Endometrium (tissue), 2 donors: ENCODE results near the gene MRPS6.

ENCODE experiments used
- FAIRE-seq: peaks from 2 replicates; lab custom pipeline; 2012; peaks lifted over from hg19 to GRCh38; lab: Jason Lieb, UNC
- donor health status: control.
- donor health status: control.

MRPS6 gene

DNA sequence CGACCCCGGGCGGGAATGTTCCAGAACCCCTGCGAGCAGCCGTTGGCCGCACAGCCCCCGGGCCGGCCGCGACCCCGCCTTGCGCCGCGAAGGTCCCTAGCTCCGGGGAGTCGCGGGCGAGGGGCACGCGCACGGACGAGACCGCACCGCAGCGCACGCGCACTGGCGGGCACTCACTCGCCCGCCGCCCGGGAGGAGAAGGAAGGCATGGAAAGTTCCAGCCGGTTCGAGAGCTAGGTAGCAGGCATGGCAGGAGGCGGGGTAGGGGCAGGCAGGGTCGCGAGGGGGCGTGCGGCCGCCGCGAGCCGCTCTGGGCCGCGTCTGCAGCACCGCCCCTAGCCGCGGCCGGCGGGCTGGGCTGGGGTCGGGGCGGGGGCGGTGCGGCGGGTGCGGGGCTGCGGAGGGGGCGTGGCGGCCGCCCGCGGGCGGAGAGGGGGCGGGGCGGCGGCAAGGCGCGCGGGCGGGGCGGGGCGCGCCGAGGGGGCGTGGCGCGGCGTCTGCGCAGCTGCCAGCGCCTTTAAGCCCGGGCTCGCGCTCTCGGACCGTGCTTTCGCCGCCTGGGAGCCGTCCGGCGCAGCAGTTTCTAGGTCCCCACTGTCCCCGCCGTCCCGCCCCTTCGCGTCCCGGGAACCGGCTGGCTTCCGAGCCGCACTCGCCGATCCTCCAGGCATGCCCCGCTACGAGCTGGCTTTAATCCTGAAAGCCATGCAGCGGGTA is at the start of gene MRPS6, which contains the start of gene SLC5A3:
TSS of gene MRPS6 (plus strand) at position 547 of the 717 bp plus-strand sequence. CDS start at position 670, 123 bp downstream.
TSS of gene SLC5A3 (plus strand) at position 547 of the 717 bp plus-strand sequence. CDS start 21,621 bp downstream, outside the sequence.
- FAIRE-seq, result no peak

DNA sequence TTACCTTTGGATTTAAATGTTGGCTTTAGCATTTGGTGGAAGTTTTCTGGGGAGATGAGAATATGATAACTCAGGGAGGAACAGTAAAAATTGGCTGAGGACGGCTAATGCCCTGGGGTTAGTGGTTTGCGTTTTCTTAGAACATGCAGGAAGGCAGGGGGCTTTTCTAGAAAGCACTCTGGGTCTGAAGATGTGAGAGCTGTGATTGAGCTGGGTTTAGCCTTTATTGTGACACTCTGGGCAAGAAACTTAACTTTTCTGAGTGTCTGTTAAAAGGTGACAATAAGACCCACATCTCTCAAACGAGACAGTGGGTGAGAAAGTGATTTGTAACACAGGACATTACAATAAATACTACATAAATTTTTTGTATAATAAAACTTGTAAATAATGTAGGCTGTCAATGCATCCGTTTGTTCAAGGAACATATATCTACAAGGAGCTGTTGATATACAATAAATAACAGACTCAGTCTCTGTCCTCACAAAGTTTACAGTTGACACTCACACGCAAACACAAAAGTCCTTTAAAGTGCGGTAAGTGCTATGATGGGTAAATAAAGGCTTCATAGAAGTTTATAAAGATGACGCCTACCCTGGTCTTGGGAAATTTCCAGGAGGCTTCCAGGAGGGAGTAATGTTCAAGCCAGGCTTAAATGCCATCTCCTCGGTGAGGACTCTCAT is 49.5 kb upstream of the MRPS6 start:
- no peak for FAIRE-seq

DNA sequence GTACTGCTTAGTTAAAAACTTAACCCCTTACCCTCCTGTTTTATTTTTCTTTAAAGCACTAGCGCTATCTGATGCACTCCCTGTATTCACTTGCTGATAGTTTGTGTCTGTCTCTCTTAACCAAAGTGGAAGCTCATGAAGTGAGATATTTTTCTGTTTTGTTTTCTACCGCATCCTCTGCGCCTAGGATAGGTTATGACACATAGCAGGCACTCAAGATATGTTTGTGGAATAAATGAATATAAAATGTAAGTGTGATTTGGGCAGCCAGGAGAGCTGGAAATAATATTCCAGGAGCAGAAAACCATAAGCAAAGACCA is 49.0 kb upstream of the MRPS6 start:
- FAIRE-seq, result no peak

DNA sequence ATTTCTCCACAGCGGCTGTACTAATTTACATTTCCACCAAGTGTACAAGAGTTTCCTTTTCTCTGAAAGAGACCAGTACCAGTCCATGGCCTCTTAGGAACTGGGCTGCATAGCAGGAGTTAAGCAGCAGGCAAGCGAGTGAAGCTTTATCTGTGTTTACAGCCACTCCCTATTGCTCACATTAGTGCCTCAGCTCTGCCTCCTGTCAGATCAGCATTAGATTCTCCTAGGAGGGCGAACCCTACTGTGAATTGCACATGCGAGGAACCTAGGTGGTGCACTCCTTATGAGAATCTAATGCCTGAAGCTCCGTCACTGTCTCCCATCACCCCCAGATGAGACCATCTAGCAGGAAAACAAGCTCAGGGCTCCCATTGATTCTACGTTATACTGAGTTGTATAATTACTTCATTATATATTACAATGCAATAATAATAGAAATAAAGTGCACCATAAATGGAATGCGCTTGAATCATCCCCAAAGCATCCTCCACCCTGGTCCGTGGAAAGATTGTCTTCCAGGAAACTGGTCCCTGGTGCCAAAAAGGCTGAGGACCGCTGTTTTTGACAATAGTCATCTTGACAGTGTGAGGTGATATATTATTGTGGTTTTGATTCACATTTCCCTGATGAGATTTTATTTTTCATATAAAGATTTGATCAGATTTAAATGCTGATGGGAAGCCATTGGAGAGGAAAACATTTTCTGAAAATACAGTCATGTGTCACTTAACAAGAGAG is 45.5 kb upstream of the MRPS6 start:
- no peak for FAIRE-seq

DNA sequence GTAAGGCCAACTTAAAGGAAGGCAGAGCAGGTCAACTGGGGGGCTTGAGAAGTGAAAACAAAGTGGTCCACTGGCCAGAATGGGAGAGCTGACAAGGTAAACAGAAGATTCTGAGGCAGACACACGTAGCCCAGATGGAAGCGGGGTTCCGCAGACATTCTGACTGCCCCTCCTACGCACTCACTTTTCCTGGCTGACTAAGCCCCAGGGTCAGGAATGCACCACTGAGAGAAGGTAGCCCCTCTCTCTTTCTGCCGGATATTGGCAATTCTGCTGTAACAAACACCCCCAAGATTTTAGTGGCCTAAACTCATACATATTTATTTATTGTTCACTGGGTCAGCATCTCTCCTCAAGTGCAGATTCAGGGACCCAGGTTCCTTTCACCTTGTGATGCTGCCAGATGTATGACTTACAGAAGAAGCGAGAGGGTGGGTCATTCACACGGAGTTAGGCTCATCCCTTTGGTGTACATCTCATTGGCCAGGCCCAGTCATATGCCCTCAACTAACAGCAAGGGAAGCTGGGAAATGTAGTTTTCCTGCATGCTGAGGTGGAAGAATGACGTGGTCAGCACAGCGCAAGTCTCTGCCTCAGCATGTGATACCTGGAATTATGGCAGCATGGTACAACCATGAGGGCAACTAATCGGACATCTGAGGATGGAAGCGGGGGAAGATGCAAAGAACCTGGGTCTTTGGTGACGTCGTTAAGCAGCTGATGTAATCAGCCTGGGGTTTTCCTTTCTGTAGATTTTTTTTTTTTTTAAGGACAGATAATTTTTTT is 43.4 kb upstream of the MRPS6 start:
- FAIRE-seq, result no peak

DNA sequence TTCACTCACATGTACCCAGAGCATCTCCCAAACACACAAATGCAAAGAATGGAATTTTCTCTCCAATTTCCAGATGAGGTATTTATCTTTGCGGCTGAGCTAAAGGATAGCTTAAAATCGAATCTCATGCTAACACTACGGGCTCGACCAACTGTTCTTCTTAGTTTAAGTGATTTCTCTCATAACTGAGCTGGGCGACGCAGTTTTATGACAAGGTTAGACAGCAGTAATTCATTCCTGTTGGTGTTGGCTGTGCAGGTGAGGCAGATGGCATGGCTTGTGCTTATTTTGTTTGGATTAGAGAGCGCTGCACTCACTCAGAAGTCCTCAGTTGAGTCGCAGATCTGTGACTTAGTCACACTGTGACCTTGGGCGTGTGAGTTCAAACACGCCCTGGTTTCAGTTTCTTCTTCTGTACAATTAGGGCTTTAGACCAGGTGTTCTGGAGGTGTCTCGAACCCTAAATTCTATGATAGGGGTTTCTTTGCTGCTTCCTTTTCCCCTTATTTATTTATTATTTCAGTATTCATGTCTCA is 41.5 kb upstream of the MRPS6 start:
- FAIRE-seq, result no peak

DNA sequence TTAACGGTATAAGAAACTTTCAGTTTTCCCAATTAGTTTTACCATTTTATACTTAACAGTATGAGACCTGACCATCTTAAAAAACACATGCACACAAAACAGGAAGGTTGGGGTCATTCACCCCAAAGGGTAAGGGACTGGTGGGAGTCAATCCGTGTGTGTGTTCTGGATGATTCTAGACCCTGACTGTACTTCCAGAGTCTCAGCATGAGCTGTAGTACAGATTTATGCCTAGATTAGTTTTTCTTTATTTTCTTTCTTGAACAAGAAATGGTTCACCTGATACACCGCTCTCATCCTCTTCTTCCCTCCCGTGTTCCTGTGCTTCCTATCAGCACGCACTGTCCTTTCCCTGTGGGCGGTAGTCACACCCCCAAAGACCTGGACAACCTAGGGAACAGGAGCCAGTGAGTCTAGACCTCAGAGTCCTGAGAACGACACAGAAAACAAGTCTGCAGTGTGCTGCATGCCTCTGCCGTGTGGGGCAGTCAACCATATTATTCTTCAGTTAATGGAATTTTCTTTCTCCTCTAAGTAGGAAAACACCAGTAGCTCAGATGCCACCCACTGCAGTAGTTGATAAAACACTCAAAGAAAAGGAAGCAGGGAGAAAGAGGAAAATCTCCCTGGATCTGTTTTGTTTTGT is 38.9 kb upstream of the MRPS6 start:
- no peak for FAIRE-seq

DNA sequence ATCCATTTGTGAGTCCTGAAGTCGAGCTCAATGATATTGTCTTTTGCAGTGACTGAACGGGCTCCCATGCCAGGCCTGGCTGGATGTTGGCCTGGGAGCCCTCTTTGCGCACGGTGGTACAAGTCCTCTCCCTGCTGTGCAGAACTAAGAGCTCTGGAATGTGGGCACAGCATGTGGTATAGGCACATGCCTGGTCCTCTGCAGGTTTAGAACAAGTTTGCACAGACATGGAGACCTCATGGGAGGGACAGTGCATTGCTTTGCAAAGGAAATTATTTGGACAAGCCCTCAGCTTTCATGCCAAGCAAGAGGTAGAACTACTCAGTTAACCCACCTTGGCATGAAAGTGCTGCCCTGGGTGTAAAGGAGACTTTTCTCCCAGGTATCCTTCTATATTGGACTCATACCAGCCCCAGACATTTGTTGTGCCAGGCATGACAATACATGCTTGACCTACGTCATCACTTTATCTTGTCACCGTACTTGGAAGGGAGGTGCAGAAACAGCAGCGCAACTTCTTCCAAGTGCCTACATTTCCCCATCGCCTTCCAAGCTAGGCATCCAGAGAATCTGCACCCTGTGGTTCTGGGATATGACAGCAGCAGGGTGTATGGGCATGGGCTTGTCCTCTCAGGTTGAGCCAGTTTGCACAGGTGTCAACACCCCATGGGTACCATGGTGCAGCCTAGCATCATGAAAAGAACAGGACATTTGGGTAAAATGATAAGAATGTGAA is 37.6 kb upstream of the MRPS6 start:
- FAIRE-seq, result no peak

DNA sequence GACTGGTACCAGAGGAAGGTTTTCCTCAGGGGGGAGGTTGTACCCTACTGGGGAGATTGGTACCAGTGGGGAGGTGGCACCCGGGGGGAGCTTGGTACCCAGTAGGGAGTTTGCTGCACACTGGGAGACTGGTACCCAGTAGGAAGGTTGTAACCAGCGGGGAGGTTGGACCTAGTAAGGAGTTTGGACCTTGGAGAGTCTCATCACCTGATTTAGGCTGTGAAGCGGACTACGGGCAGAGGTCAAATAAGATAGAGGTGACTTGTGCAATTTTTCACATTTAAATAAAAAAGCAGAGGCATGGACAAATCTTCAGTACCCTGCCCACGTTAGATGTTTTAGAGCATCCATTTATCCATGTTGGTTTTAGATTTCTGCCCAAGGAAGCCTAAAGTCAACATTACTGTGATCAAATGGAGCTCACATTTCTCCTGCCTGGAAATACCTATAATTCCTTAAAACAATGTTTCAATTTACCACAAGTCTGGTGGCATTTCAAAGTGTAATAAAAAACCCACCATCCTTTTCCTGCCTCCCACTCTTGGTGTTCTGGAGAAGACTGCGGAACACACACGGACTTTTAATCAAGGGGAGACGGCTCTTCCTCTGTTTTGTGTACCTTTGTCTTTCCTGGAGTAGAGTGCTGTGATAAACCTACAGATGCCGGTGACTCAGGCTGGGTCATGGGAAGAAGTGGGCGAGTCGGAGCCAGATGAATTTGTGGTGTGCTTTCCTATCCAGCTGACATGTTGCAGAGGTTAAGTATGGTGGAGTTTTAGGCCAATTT is 36.2 kb upstream of the MRPS6 start:
- no peak for FAIRE-seq

DNA sequence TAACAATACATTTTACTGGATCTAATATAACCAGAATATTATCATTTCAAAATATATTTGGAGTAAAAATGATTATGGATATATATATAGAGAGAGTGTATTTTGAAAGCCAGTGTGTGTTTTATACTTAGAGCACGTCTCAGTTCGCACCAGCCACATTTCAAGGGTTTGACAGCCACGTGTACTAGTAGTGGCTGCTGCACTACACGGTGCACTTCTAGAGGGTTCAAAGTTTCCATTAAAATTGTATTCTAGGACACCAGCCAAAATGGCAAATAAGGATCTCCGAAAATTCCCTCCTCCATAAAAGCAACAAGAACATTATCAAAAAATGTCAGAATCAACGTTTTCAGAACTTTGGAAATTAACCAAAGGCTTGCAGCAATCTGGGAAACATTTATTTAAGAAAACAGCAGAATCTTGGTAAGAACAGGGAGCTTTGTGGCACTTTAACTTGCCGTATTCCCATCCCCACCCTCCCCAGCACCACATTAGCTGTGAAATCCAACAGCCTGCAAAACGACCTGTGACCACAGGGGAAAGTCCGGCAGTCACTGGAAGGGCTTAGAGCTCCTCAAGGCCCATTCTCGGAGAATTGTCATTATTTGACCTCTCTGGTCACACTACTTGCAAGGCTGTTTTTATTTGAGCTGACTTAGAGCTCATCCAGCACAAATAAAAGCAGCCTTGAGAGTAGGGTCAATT is 33.5 kb upstream of the MRPS6 start:
- no peak for FAIRE-seq

DNA sequence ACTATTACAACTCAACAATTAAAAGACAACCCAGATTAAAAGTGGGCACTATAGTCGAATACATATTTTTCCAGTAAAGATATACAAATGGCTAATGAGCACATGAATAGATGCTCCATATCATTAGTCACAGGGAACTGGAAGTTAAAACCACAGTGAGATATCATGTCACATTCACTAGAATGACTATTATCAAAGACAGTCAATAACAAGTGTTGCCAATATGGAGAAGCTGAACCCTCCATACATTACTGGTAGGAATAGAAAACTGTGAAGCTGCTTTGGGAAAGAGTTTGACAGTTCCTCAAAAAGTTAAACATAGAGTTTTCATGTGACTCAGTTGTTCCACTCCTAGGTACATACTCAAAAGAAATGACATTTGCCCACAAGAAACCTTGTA is 30.6 kb upstream of the MRPS6 start:
- FAIRE-seq, result no peak

DNA sequence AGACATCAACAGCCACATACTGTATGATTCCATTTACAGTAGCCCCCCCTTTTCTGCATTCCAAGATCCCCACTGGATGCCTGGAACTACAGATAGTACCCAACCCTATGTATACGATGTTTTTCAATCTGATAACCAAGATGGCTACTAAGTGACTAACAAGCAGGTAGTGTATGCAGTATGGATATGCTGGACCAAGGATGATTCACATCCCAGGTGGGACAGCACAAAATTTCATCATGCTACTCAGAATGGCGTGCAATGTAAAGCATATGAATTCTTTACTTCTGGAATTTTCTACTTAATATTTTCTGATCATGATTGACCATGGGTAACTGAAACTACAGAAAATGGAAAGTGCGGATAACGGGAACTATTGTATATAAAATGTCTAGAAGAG is 30.0 kb upstream of the MRPS6 start:
- FAIRE-seq, result no peak

DNA sequence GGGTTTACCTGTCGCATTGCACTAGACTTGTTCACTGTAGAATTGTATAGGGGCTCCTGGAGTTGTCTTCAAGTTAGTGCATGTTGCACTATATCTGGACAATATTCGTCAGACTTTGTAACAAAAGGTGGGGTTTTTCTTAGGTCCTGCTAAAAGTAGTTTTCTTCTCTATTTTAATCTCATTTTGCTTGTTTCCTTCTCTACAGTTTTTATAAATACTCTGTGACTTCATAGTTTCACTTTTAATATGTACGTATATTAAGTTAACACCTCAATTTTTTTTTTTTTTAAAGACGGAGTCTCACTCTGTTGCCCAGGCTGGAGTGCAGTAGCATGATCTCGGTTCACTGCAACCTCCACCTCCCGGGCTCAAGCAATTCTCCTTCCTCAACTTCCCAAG is 26.5 kb upstream of the MRPS6 start:
- FAIRE-seq, result no peak

DNA sequence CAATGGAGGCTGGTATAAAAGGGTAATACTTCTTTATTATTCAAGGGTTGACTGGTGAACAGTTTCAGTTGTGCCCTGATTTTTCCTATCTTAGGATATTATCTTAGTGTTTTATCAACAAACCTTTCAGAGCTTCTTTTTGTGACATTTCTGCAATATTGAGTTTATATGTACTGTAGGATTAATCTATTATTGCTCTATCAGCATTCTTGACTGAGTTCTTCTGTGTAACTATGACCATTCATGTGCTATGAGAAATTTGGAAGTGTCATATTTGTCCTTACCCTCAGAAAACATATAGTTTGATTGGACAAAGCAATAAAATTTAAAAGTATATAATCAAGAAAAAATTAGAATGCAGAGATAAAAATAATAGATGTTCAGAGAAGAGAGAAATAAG is 25.5 kb upstream of the MRPS6 start:
- no peak for FAIRE-seq

DNA sequence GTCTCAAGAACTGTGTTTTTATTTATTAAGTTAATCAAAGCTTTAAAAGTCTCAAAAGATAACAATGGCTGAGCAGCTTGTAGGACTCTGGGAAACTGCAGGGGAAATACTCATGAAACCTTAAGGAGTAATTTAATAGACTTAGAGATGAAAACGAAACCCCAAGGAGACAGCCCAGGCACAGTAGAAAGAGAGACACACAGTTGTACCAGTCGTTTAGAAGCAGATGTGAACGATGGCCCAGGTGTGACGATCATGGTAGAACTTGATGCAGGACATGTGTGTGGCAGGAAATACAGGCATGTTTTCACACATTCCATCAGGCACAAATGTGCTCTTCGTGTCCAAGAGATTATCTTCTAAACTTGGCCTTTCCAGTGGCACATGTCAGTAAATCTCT is 21.2 kb upstream of the MRPS6 start:
- FAIRE-seq, result no peak

DNA sequence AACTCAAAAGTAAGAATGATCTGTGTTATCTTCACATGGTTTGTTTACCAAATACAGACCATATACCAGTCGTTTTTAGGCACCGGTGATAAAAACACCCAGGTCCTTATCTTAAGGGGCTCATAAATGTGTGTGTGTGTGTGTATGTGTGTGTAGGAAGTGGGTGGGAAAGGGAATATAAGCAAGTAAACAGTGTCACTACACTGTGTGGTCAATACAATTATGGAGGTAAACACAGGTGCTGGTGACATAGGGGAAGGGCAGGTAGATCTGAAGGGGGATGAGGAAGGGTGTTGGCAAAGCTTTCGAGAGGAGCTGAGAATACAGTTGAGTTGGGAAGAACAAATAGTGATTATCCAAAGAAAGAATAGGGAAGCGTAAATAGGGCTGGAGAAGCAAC is 19.1 kb upstream of the MRPS6 start:
- no peak for FAIRE-seq

DNA sequence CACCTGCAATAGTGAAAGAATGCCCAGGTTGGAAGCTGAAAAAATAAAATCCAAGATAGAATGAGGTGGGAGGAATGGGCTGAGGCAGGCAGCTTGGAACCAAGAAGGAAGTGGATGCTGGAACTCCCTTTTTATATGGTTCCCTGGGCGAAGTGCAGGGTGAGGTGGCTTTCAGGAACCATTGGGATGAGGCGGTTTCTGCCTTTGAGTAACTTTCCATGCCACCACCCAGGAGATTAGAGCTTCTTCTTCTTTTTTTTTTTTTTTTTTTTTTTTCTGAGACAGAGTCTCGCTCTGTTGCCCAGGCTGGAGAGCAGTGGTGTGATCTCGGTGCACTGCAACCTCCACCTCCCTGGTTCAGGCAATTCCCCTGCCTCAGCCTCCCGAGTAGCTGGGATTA is 17.8 kb upstream of the MRPS6 start:
- FAIRE-seq, result no peak

DNA sequence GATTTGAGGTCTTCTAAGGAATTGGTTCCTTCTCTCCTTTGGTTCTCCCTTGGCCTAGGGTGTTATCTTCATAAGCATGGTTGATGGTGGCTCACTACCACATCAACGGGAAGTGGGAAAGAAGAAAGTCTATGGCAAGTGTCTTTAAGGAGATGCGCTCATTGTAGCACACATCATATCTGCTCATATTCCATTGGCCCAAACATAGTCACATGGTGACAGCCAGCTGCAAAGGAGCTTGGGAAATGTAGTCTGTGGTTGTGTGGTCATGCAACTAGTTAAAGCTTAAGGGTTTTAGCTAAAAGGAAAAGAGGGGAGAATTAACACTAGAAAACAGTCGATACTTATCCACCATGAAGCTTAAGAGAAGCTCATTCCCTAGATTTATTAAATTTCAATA is 11.4 kb upstream of the MRPS6 start:
- FAIRE-seq, result no peak

DNA sequence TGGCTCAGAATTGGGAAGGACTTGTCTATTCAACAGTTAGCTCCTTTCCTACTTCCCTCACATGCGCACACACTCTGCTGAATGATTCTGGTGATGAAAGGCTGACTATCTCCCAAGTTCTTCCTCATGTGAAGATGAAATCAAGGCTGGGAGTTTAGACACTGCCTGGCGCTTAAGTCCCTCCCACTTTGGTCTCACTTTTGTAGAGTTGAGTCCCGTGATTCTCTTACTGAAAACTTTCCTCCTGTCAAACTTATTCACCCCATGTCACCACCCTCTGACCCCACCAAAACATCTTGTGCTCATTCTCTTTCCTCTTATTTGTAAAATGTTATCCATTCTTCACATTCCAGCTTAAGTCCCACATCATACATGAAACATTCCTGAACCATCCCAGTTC is 8.4 kb upstream of the MRPS6 start:
- no peak for FAIRE-seq

DNA sequence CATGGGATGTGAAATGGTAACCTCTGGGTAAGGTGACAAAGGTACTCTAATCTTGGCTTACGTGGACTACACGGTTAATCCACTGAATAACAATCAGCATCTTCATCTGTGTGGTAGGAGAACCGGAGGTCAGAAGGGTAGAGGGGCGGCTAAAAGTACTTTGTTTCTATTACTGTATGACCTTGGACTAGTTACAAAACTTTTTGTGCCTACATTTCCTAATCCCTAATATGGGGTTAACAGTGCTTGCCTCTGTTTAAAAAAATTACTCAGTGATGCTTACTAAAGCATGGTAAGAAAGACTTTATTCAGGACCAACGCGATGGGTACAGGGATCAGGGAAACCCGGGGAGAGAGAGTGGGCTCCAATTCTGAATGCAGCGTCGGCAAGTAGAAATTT is 1.7 kb upstream of the MRPS6 start:
- no peak for FAIRE-seq
